ENCODE measurements around the gene BCL2L13. TPM values are rescaled to one million over a fixed set of nuclear protein-coding genes. Genes with fewer than 3 reads are reported as not detected.

The BCL2L13 gene
- total RNA-seq (10 to 100 TPM; 41.3 to 46.5 TPM), polyA plus RNA-seq (ENCODE audit: insufficient read length in 2 of 2) (10 to 100 TPM; 34.6 to 37.7 TPM)
- long read RNA-seq, donor 1, full-length matches to known transcripts = 8 of 31 reads
- long read RNA-seq, donor 1, partial matches to known transcripts = 23 of 31 reads
- long read RNA-seq, donor 1, other reads (novel, unspliced or antisense) = 0 of 31 reads
- long read RNA-seq, donor 2, partial matches to known transcripts = 0 of 1 reads
- long read RNA-seq, donor 2, other reads (novel, unspliced or antisense) = 0 of 1 reads
- long read RNA-seq, donor 3, full-length matches to known transcripts = 4 of 43 reads
- long read RNA-seq, donor 3, partial matches to known transcripts = 24 of 43 reads
- long read RNA-seq, donor 3, other reads (novel, unspliced or antisense) = 15 of 43 reads
- long read RNA-seq, donor 4 = 0 reads

GRCh38 chr22:17638432-17639246 lies at the start of gene BCL2L13:
TSS of gene BCL2L13 (plus strand) at chr22:17638757. CDS start at chr22:17655712, 16,955 bp downstream.
- no peaks in the 10 kb centered on the region for H3K36me3 ChIP-seq (ENCODE audit: control insufficient read depth, insufficient read depth, low read length)
- peak within 1 kb of the TSS; percentile 99 for H3K27ac ChIP-seq (ENCODE audit: low read depth, low read length)
- peaks cover 11% of the 10 kb centered on the region for H3K4me1 ChIP-seq (ENCODE audit: control insufficient read depth, insufficient read depth, low read length)
- peak within 1 kb of the TSS; percentile 89 for H3K4me3 ChIP-seq (ENCODE audit: low read depth, low read length)
- 0% methylated on average over 60 of the region's 70 CpGs for WGBS (ENCODE audit: insufficient coverage)
- no peaks in the 10 kb centered on the region for H3K9me3 ChIP-seq (ENCODE audit: control insufficient read depth, insufficient read depth, low read length)
- no peaks in the 10 kb centered on the region for H3K27me3 ChIP-seq (ENCODE audit: control insufficient read depth, insufficient read depth, low read length)
- peak; percentile 81 to 97 (median 92) for DNase-seq (ENCODE audit: low read depth in 4 of 6, low spot score in 6 of 6)

GRCh38 chr22:17589810-17590375 lies 48.7 kb upstream of the BCL2L13 start:
- H3K36me3 ChIP-seq (ENCODE audit: control insufficient read depth, insufficient read depth, low read length) = peaks cover 72% of the 10 kb centered on the region
- no peak for DNase-seq (ENCODE audit: low read depth in 4 of 6, low spot score in 6 of 6)
- WGBS (ENCODE audit: insufficient coverage) = 93% methylated on average over 8 of the region's 10 CpGs

GRCh38 chr22:17590586-17590985 lies 48.0 kb upstream of the BCL2L13 start:
- no peaks in the 10 kb centered on the region for H3K27me3 ChIP-seq (ENCODE audit: control insufficient read depth, insufficient read depth, low read length)
- DNase-seq (ENCODE audit: low read depth in 4 of 6, low spot score in 6 of 6) = no peak
- no peak overlapping the region for H3K27ac ChIP-seq (ENCODE audit: low read depth, low read length)
- peaks cover 3% of the 10 kb centered on the region for H3K4me1 ChIP-seq (ENCODE audit: control insufficient read depth, insufficient read depth, low read length)
- no peak overlapping the region for H3K4me3 ChIP-seq (ENCODE audit: low read depth, low read length)
- no CpG with 5 or more reads among the region's 5 CpGs for WGBS (ENCODE audit: insufficient coverage)
- no peaks in the 10 kb centered on the region for H3K9me3 ChIP-seq (ENCODE audit: control insufficient read depth, insufficient read depth, low read length)
- H3K36me3 ChIP-seq (ENCODE audit: control insufficient read depth, insufficient read depth, low read length) = peaks cover 79% of the 10 kb centered on the region

More at GRCh38 chr22:17589810-17590375, 48.7 kb upstream of the BCL2L13 start:
- H3K27ac ChIP-seq (ENCODE audit: low read depth, low read length) = no peak overlapping the region
- H3K4me1 ChIP-seq (ENCODE audit: control insufficient read depth, insufficient read depth, low read length) = peaks cover 3% of the 10 kb centered on the region
- no peaks in the 10 kb centered on the region for H3K9me3 ChIP-seq (ENCODE audit: control insufficient read depth, insufficient read depth, low read length)
- no peaks in the 10 kb centered on the region for H3K27me3 ChIP-seq (ENCODE audit: control insufficient read depth, insufficient read depth, low read length)
- H3K4me3 ChIP-seq (ENCODE audit: low read depth, low read length) = no peak overlapping the region

- peaks cover 87% of the 10 kb centered on the region for H3K36me3 ChIP-seq (ENCODE audit: control insufficient read depth, insufficient read depth, low read length)
- WGBS (ENCODE audit: insufficient coverage) = 94% methylated on average over 2 of the region's 5 CpGs
- H3K27me3 ChIP-seq (ENCODE audit: control insufficient read depth, insufficient read depth, low read length) = no peaks in the 10 kb centered on the region
- H3K9me3 ChIP-seq (ENCODE audit: control insufficient read depth, insufficient read depth, low read length) = no peaks in the 10 kb centered on the region
- no peak overlapping the region for H3K27ac ChIP-seq (ENCODE audit: low read depth, low read length)
- DNase-seq (ENCODE audit: low read depth in 4 of 6, low spot score in 6 of 6) = no peak
- no peak overlapping the region for H3K4me3 ChIP-seq (ENCODE audit: low read depth, low read length)
- H3K4me1 ChIP-seq (ENCODE audit: control insufficient read depth, insufficient read depth, low read length) = peaks cover 3% of the 10 kb centered on the region
These were observed 46.4 kb upstream of the BCL2L13 start for GRCh38 chr22:17592201-17592600.

- WGBS (ENCODE audit: insufficient coverage) = 100% methylated on average over 4 of the region's 6 CpGs
- no peak for DNase-seq (ENCODE audit: low read depth in 4 of 6, low spot score in 6 of 6)
- Histone ChIP-seq H3K4me3 (ENCODE audit: low read depth, low read length) (no peak overlapping the region), H3K9me3 (ENCODE audit: control insufficient read depth, insufficient read depth, low read length) (no peaks in the 10 kb centered on the region), H3K27me3 (ENCODE audit: control insufficient read depth, insufficient read depth, low read length) (no peaks in the 10 kb centered on the region), H3K36me3 (ENCODE audit: control insufficient read depth, insufficient read depth, low read length) (peaks cover 79% of the 10 kb centered on the region), H3K4me1 (ENCODE audit: control insufficient read depth, insufficient read depth, low read length) (no peaks in the 10 kb centered on the region), H3K27ac (ENCODE audit: low read depth, low read length) (no peak overlapping the region)
These were observed 42.3 kb upstream of the BCL2L13 start for GRCh38 chr22:17596226-17596625.

- Histone ChIP-seq H3K4me1 (ENCODE audit: control insufficient read depth, insufficient read depth, low read length) (no peaks in the 10 kb centered on the region), H3K27me3 (ENCODE audit: control insufficient read depth, insufficient read depth, low read length) (no peaks in the 10 kb centered on the region), H3K36me3 (ENCODE audit: control insufficient read depth, insufficient read depth, low read length) (peaks cover 70% of the 10 kb centered on the region), H3K4me3 (ENCODE audit: low read depth, low read length) (no peak overlapping the region), H3K9me3 (ENCODE audit: control insufficient read depth, insufficient read depth, low read length) (no peaks in the 10 kb centered on the region), H3K27ac (ENCODE audit: low read depth, low read length) (no peak overlapping the region)
- DNase-seq (ENCODE audit: low read depth in 4 of 6, low spot score in 6 of 6) = no peak
- WGBS (ENCODE audit: insufficient coverage) = 90% methylated on average over 2 of the region's 2 CpGs
These were observed 41.3 kb upstream of the BCL2L13 start for GRCh38 chr22:17597217-17597616.

- Histone ChIP-seq H3K9me3 (ENCODE audit: control insufficient read depth, insufficient read depth, low read length) (no peaks in the 10 kb centered on the region), H3K27me3 (ENCODE audit: control insufficient read depth, insufficient read depth, low read length) (no peaks in the 10 kb centered on the region), H3K4me1 (ENCODE audit: control insufficient read depth, insufficient read depth, low read length) (no peaks in the 10 kb centered on the region), H3K4me3 (ENCODE audit: low read depth, low read length) (no peak overlapping the region), H3K27ac (ENCODE audit: low read depth, low read length) (no peak overlapping the region), H3K36me3 (ENCODE audit: control insufficient read depth, insufficient read depth, low read length) (peaks cover 61% of the 10 kb centered on the region)
- WGBS (ENCODE audit: insufficient coverage) = 96% methylated on average over 3 of the region's 4 CpGs
- peak in 1 of 6 donors; percentile 44 for DNase-seq (ENCODE audit: low read depth in 4 of 6, low spot score in 6 of 6)
These were observed 40.2 kb upstream of the BCL2L13 start for GRCh38 chr22:17598318-17598717.

GRCh38 chr22:17601031-17601430 lies 37.5 kb upstream of the BCL2L13 start:
- Histone ChIP-seq H3K36me3 (ENCODE audit: control insufficient read depth, insufficient read depth, low read length) (peaks cover 45% of the 10 kb centered on the region), H3K9me3 (ENCODE audit: control insufficient read depth, insufficient read depth, low read length) (no peaks in the 10 kb centered on the region), H3K4me3 (ENCODE audit: low read depth, low read length) (no peak overlapping the region), H3K4me1 (ENCODE audit: control insufficient read depth, insufficient read depth, low read length) (no peaks in the 10 kb centered on the region), H3K27me3 (ENCODE audit: control insufficient read depth, insufficient read depth, low read length) (no peaks in the 10 kb centered on the region), H3K27ac (ENCODE audit: low read depth, low read length) (no peak overlapping the region)
- 33% methylated on average over 2 of the region's 3 CpGs for WGBS (ENCODE audit: insufficient coverage)
- peak in 1 of 6 donors; percentile 20 for DNase-seq (ENCODE audit: low read depth in 4 of 6, low spot score in 6 of 6)

GRCh38 chr22:17603668-17604067 lies 34.9 kb upstream of the BCL2L13 start:
- no CpG with 5 or more reads among the region's 4 CpGs for WGBS (ENCODE audit: insufficient coverage)
- H3K27ac ChIP-seq (ENCODE audit: low read depth, low read length) = no peak overlapping the region
- H3K36me3 ChIP-seq (ENCODE audit: control insufficient read depth, insufficient read depth, low read length) = peaks cover 23% of the 10 kb centered on the region
- H3K4me1 ChIP-seq (ENCODE audit: control insufficient read depth, insufficient read depth, low read length) = no peaks in the 10 kb centered on the region
- no peaks in the 10 kb centered on the region for H3K27me3 ChIP-seq (ENCODE audit: control insufficient read depth, insufficient read depth, low read length)
- H3K4me3 ChIP-seq (ENCODE audit: low read depth, low read length) = no peak overlapping the region
- DNase-seq (ENCODE audit: low read depth in 4 of 6, low spot score in 6 of 6) = no peak
- H3K9me3 ChIP-seq (ENCODE audit: control insufficient read depth, insufficient read depth, low read length) = no peaks in the 10 kb centered on the region

Data from spinal cord (tissue), 10 donors.